COLO829 (cell line): Measurements from ENCODE around the gene FAM181A.

Experiments
- DNase-seq: peaks from one replicate; pipeline ENCODE4 v3.0.0; 2012; ENCODE audit warnings: low spot score

Gene FAM181A

GRCh38 chr14:93962701-93963601 lies 35.8 kb downstream of the FAM181A start:
- no peak for DNase-seq

GRCh38 chr14:93963692-93964091 lies 36.5 kb downstream of the FAM181A start:
- DNase-seq: no peak

GRCh38 chr14:93964281-93964680 lies 37.1 kb downstream of the FAM181A start:
- no peak for DNase-seq

GRCh38 chr14:93964820-93965286 lies 37.7 kb downstream of the FAM181A start:
- no peak for DNase-seq

- DNase-seq: peak; percentile 82
These were observed 38.2 kb downstream of the FAM181A start for GRCh38 chr14:93965287-93965821.

GRCh38 chr14:93965946-93966474 lies 38.9 kb downstream of the FAM181A start:
- DNase-seq: no peak

GRCh38 chr14:93967637-93968250 lies 40.6 kb downstream of the FAM181A start:
- DNase-seq: no peak

- DNase-seq: no peak
These were observed 42.1 kb downstream of the FAM181A start for GRCh38 chr14:93969082-93969828.

- no peak for DNase-seq
These were observed 43.4 kb downstream of the FAM181A start for GRCh38 chr14:93970585-93970964.

GRCh38 chr14:93970965-93971634 lies 44.0 kb downstream of the FAM181A start:
- DNase-seq: no peak

GRCh38 chr14:93971635-93972027 lies 44.5 kb downstream of the FAM181A start:
- no peak for DNase-seq

GRCh38 chr14:93972618-93973205 lies 45.6 kb downstream of the FAM181A start:
- no peak for DNase-seq

GRCh38 chr14:93973607-93974006 lies 46.5 kb downstream of the FAM181A start:
- DNase-seq: no peak

- no peak for DNase-seq
These were observed 47.2 kb downstream of the FAM181A start for GRCh38 chr14:93974299-93974698.

GRCh38 chr14:93974833-93975232 lies 47.7 kb downstream of the FAM181A start:
- no peak for DNase-seq

GRCh38 chr14:93975791-93976476 lies 48.8 kb downstream of the FAM181A start:
- peak; percentile 88 for DNase-seq

- peak; percentile 85 for DNase-seq
These were observed 49.4 kb downstream of the FAM181A start, which contains the start of gene ASB2 for GRCh38 chr14:93976477-93977057. ASB2 (minus strand) TSS chr14:93976570; CDS start chr14:93964539, 12,031 bp downstream.

GRCh38 chr14:93977171-93977570 lies 50.0 kb downstream of the FAM181A start:
- DNase-seq: no peak

GRCh38 chr14:93977790-93978581 lies 50.8 kb downstream of the FAM181A start:
- no peak for DNase-seq
